ENCODE results near the gene FOXD1.

GRCh38 chr5:73426034-73426433 is 22.5 kb downstream of the FOXD1 start:
- TF ChIP-seq EZH2 (IDR thresholded peaks at IDR 0.05) = no peak
- no peak for TF ChIP-seq CTCF (IDR thresholded peaks at IDR 0.05)

Measured in neural progenitor cell (in vitro differentiated cells).